Measurements from ENCODE around the gene NEK9. TPM values are rescaled to one million over a fixed set of nuclear protein-coding genes. Genes with fewer than 3 reads are reported as not detected.

Gene NEK9
- total and polyA plus RNA-seq, 2 donors (not counting 3 experiments of a cell fraction or from before 2014, with no cell fraction given), result 22.1 to 65.1 TPM

- Histone ChIP-seq H3K27ac (ENCODE audit: insufficient read depth, low read depth, low read length) (peak overlapping the region; percentile 39), H3K9ac (replicated peaks; ENCODE audit: extremely low read depth, insufficient read depth, low read length) (no peak overlapping the region), H3K4me2 (ENCODE audit: insufficient read depth, low read length) (peak overlapping the region; percentile 62), H4K20me1 (replicated peaks; ENCODE audit: control insufficient read depth, extremely low read depth, insufficient read depth, low read length) (no peaks in the 10 kb centered on the region), H3K4me1 (ENCODE audit: control insufficient read depth, extremely low read depth, insufficient read depth, low read length) (peaks cover 28% of the 10 kb centered on the region), H3K79me2 (ENCODE audit: control insufficient read depth, insufficient read depth, low read length) (peaks cover 5% of the 10 kb centered on the region), H3K9me3 (replicated peaks; ENCODE audit: control insufficient read depth, insufficient read depth, low read length) (no peaks in the 10 kb centered on the region), H3K4me3 (replicated peaks in 1 of 3; ENCODE audit: insufficient read depth in 1 of 3, low read depth in 1 of 3, low read length in 3 of 3) (peak overlapping the region in 1 of 3 experiments; percentile 5), H2AFZ (ENCODE audit: low read depth, low read length) (no peak overlapping the region), H3K36me3 (ENCODE audit: control insufficient read depth in 2 of 2, extremely low read depth in 1 of 2, insufficient read depth in 2 of 2, low read length in 2 of 2) (no peaks in the 10 kb centered on the region), H3K27me3 (ENCODE audit: control insufficient read depth in 2 of 2, insufficient read depth in 2 of 2, low read length in 2 of 2) (no peaks in the 10 kb centered on the region), H3K9me1 (replicated peaks; ENCODE audit: control insufficient read depth, extremely low read depth, insufficient read depth, low read length) (no peaks in the 10 kb centered on the region)
- no TSS peak for BruUV-seq (replicated peaks)
- ChIA-PET POLR2A (no interaction called here), CTCF (interaction anchor here (0.8 to 2.4 kb wide), 5 partner anchors 17 to 262 kb away, joined by 3 to 7 read pairs (median 3); partner anchors contain the start of gene RPS6KL1)
- intact Hi-C loops (cut with micrococcal nuclease) (no loop called here), dilution Hi-C loops (cut with MboI; ENCODE audit: extremely low pct_ligation_motif_present, low sequenced_read_pairs) (no loop called here)
- DNase-seq (ENCODE audit: low read depth, low spot score) (peak; percentile 18), FAIRE-seq (peak; percentile 89)
- TF ChIP-seq JUN (IDR thresholded peaks at IDR 0.05; ENCODE audit: borderline replicate concordance, insufficient read depth, insufficient read length, low read depth), result no peak
These were observed 85.2 kb downstream of the NEK9 start for GRCh38 chr14:75041613-75042012.

- Histone ChIP-seq H3K79me2 (ENCODE audit: control insufficient read depth, insufficient read depth, low read length) (peaks cover 5% of the 10 kb centered on the region), H4K20me1 (replicated peaks; ENCODE audit: control insufficient read depth, extremely low read depth, insufficient read depth, low read length) (no peaks in the 10 kb centered on the region), H3K9me3 (replicated peaks; ENCODE audit: control insufficient read depth, insufficient read depth, low read length) (no peaks in the 10 kb centered on the region), H3K4me3 (replicated peaks in 1 of 3; ENCODE audit: insufficient read depth in 1 of 3, low read depth in 1 of 3, low read length in 3 of 3) (no peak overlapping the region), H3K27me3 (ENCODE audit: control insufficient read depth in 2 of 2, insufficient read depth in 2 of 2, low read length in 2 of 2) (no peaks in the 10 kb centered on the region), H3K27ac (ENCODE audit: insufficient read depth, low read depth, low read length) (no peak overlapping the region), H3K36me3 (ENCODE audit: control insufficient read depth in 2 of 2, extremely low read depth in 1 of 2, insufficient read depth in 2 of 2, low read length in 2 of 2) (no peaks in the 10 kb centered on the region), H3K9ac (replicated peaks; ENCODE audit: extremely low read depth, insufficient read depth, low read length) (no peak overlapping the region), H2AFZ (ENCODE audit: low read depth, low read length) (no peak overlapping the region), H3K9me1 (replicated peaks; ENCODE audit: control insufficient read depth, extremely low read depth, insufficient read depth, low read length) (no peaks in the 10 kb centered on the region), H3K4me2 (ENCODE audit: insufficient read depth, low read length) (no peak overlapping the region), H3K4me1 (ENCODE audit: control insufficient read depth, extremely low read depth, insufficient read depth, low read length) (peaks cover 24% of the 10 kb centered on the region)
- dilution Hi-C loops (cut with MboI; ENCODE audit: extremely low pct_ligation_motif_present, low sequenced_read_pairs) (no loop called here), intact Hi-C loops (cut with micrococcal nuclease) (no loop called here)
- ChIA-PET POLR2A (no interaction called here), CTCF (interaction anchor here (1.2 to 2.4 kb wide), 2 partner anchors 16 to 47 kb away, joined by 3 to 7 read pairs; no protein-coding TSS in a partner anchor)
- no peak for TF ChIP-seq FOS (IDR thresholded peaks at IDR 0.05; ENCODE audit: borderline replicate concordance, insufficient read depth, low read length)
- no peak for TF ChIP-seq MYC (IDR thresholded peaks at IDR 0.05; ENCODE audit: low read depth, low read length)
- TF ChIP-seq GATA2 (IDR thresholded peaks at IDR 0.05; ENCODE audit: insufficient read depth, insufficient read length, low read depth, low read length), result no peak
- TF ChIP-seq JUN (IDR thresholded peaks at IDR 0.05; ENCODE audit: borderline replicate concordance, insufficient read depth, insufficient read length, low read depth), result no peak
- TF ChIP-seq MAX (IDR thresholded peaks at IDR 0.05; ENCODE audit: insufficient read depth, insufficient read length), result no peak
- TF ChIP-seq CTCF (IDR thresholded peaks at IDR 0.05; ENCODE audit: extremely low read depth in 1 of 2, insufficient read depth in 1 of 2, low read depth in 1 of 2, low read length in 2 of 2), result no peak
- no peak for TF ChIP-seq POLR2AphosphoS5 (IDR thresholded peaks at IDR 0.05; ENCODE audit: insufficient read depth, low read depth, low read length)
- no peak for TF ChIP-seq EZH2 (IDR thresholded peaks at IDR 0.05; ENCODE audit: borderline replicate concordance, low read depth, low read length, severe bottlenecking)
- TF ChIP-seq POLR2A (IDR thresholded peaks at IDR 0.05; ENCODE audit: low read depth, low read length), result no peak
- no TSS peak for BruUV-seq (replicated peaks)
- DNase-seq (ENCODE audit: low read depth, low spot score) (no peak), FAIRE-seq (no peak)
These were observed 85.9 kb downstream of the NEK9 start for GRCh38 chr14:75040959-75041358.
